Liver (tissue), 3 donors: ENCODE measurements around the gene ITGBL1.

ENCODE experiments used
- GABPA ChIP-seq, 2 donors: IDR thresholded peaks in 1 of 2; conservative IDR thresholded peaks in 1 of 2; 2 replicates each; pipeline ENCODE4 v1.6.1; 2016; ENCODE audit warnings: antibody characterized with exemption in 2 of 2, mild to moderate bottlenecking in 1 of 2, moderate library complexity in 1 of 2
- HNF4G ChIP-seq: IDR thresholded peaks from 2 replicates; pipeline ENCODE4 v1.6.1; 2016; ENCODE audit warnings: antibody characterized with exemption
- RAD21 ChIP-seq, 2 donors: IDR thresholded peaks; 2 replicates each; pipeline ENCODE4 v1.6.1; 2016; ENCODE audit warnings: antibody characterized with exemption in 2 of 2, mild to moderate bottlenecking in 2 of 2
- REST ChIP-seq: IDR thresholded peaks from 2 replicates; pipeline ENCODE4 v1.6.1; 2016; ENCODE audit warnings: antibody characterized with exemption, mild to moderate bottlenecking
- RXRA ChIP-seq, 2 donors: IDR thresholded peaks; 2 replicates each; pipeline ENCODE4 v1.6.1; 2017 to 2018; ENCODE audit warnings: antibody characterized with exemption in 2 of 2, mild to moderate bottlenecking in 1 of 2
- SP1 ChIP-seq: IDR thresholded peaks from 2 replicates; pipeline ENCODE4 v1.6.1; 2018; ENCODE audit warnings: antibody characterized with exemption, mild to moderate bottlenecking
- TAF1 ChIP-seq: conservative IDR thresholded peaks from 2 replicates; pipeline ENCODE4 v1.6.1; 2016; ENCODE audit warnings: antibody characterized with exemption, mild to moderate bottlenecking
- YY1 ChIP-seq: IDR thresholded peaks from 2 replicates; pipeline ENCODE4 v1.6.1; 2016; ENCODE audit warnings: antibody characterized with exemption, mild to moderate bottlenecking
- ZBTB33 ChIP-seq: IDR thresholded peaks from 2 replicates; pipeline ENCODE4 v1.6.1; 2016; ENCODE audit warnings: antibody characterized with exemption
- TF ChIP-seq, protein P1 (sequence below): fragments of 150-350 bp; IDR thresholded peaks from 2 replicates; pipeline ENCODE4 v1.5.1; 2017; ENCODE audit warnings: improper control_type of control experiment, low read depth, low read length; ENCODE audit not compliant: missing input control
- TF ChIP-seq, protein P2 (sequence below): IDR thresholded peaks from 2 replicates; pipeline ENCODE4 v1.6.1; 2016; ENCODE audit warnings: antibody characterized with exemption
- donor health status: healthy.
- donor health status: healthy.

GRCh38 chr13:101449790-101450748 is 2.4 kb upstream of the ITGBL1 start:
- TF ChIP-seq YY1 (no peak), HNF4G (no peak), TAF1 (no peak), ZBTB33 (no peak), SP1 (no peak), RXRA (IDR thresholded peaks at IDR 0.05) (no peak), RAD21 (IDR thresholded peaks at IDR 0.05) (no peak), REST (no peak), GABPA (IDR thresholded peaks at IDR 0.05 in 1 of 2, conservative IDR thresholded peaks at IDR 0.05 in 1 of 2) (no peak)
- TF ChIP-seq, protein P1, sequence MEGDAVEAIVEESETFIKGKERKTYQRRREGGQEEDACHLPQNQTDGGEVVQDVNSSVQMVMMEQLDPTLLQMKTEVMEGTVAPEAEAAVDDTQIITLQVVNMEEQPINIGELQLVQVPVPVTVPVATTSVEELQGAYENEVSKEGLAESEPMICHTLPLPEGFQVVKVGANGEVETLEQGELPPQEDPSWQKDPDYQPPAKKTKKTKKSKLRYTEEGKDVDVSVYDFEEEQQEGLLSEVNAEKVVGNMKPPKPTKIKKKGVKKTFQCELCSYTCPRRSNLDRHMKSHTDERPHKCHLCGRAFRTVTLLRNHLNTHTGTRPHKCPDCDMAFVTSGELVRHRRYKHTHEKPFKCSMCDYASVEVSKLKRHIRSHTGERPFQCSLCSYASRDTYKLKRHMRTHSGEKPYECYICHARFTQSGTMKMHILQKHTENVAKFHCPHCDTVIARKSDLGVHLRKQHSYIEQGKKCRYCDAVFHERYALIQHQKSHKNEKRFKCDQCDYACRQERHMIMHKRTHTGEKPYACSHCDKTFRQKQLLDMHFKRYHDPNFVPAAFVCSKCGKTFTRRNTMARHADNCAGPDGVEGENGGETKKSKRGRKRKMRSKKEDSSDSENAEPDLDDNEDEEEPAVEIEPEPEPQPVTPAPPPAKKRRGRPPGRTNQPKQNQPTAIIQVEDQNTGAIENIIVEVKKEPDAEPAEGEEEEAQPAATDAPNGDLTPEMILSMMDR: no peak
- TF ChIP-seq, protein P2, sequence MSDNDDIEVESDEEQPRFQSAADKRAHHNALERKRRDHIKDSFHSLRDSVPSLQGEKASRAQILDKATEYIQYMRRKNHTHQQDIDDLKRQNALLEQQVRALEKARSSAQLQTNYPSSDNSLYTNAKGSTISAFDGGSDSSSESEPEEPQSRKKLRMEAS: no peak
